Suppressor macrophage treated with lipopolysaccharide for 1 hour (primary cell): ENCODE results near the gene NUDC.
A peak's percentile ranks its signal among the peaks of the same experiment; 100 is the strongest.
"Not testable (repeated sequence)": the region's sequence is repeated elsewhere in the genome, so short reads cannot be mapped to it uniquely, and the experiment has no call there.

Experiments
- DNase-seq, 3 donors: peaks; one replicate each; pipeline ENCODE4 v3.0.0-alpha.2; 2020 to 2022

NUDC gene

GRCh38 chr1:26912147-26912490 is 9.4 kb upstream of the NUDC start:
- no peak for DNase-seq

GRCh38 chr1:26913389-26913753 is 8.2 kb upstream of the NUDC start:
- no peak for DNase-seq

- DNase-seq, result no peak
Observed at GRCh38 chr1:26913754-26914619, 7.6 kb upstream of the NUDC start, which contains the start of gene NR0B2. NR0B2 (minus strand) TSS chr1:26913975; CDS start chr1:26913940, 35 bp downstream.

GRCh38 chr1:26915204-26915842 is 6.2 kb upstream of the NUDC start:
- no peak for DNase-seq

GRCh38 chr1:26921126-26921539 is 410 bp upstream of the NUDC start:
- no peak for DNase-seq

GRCh38 chr1:26922431-26922729 is 837 bp downstream of the NUDC start:
- DNase-seq, result no peak

- DNase-seq, result no peak
Observed at GRCh38 chr1:26922901-26923300, 1.4 kb downstream of the NUDC start.

- peak in 2 of 3 donors; percentile 7 to 23 for DNase-seq
Observed at GRCh38 chr1:26923711-26924110, 2.2 kb downstream of the NUDC start.

- DNase-seq, result peak; percentile 64 to 82 (median 73)
Observed at GRCh38 chr1:26932531-26932930, 11.0 kb downstream of the NUDC start.

GRCh38 chr1:26936823-26937222 is 15.3 kb downstream of the NUDC start:
- DNase-seq, result no peak

- peak; percentile 44 to 57 (median 50) for DNase-seq
Observed at GRCh38 chr1:26938004-26938658, 16.6 kb downstream of the NUDC start.

GRCh38 chr1:26938659-26939025 is 17.1 kb downstream of the NUDC start:
- no peak for DNase-seq

- DNase-seq, result no peak
Observed at GRCh38 chr1:26941311-26941710, 19.8 kb downstream of the NUDC start.

- no peak for DNase-seq
Observed at GRCh38 chr1:26942656-26943055, 21.1 kb downstream of the NUDC start.

GRCh38 chr1:26945138-26945537 is 23.6 kb downstream of the NUDC start:
- no peak for DNase-seq

- no peak for DNase-seq
Observed at GRCh38 chr1:26945728-26946127, 24.2 kb downstream of the NUDC start.

- no peak for DNase-seq
Observed at GRCh38 chr1:26946270-26946669, 24.7 kb downstream of the NUDC start.

GRCh38 chr1:26948725-26949057 is 27.1 kb downstream of the NUDC start:
- not testable (repeated sequence) for DNase-seq

- DNase-seq, result no peak
Observed at GRCh38 chr1:26949266-26949925, 27.9 kb downstream of the NUDC start.

- DNase-seq, result no peak
Observed at GRCh38 chr1:26949926-26950319, 28.4 kb downstream of the NUDC start.

GRCh38 chr1:26950602-26951001 is 29.1 kb downstream of the NUDC start:
- no peak for DNase-seq

- DNase-seq, result no peak
Observed at GRCh38 chr1:26951216-26951615, 29.7 kb downstream of the NUDC start.

- no peak for DNase-seq
Observed at GRCh38 chr1:26951821-26952497, 30.4 kb downstream of the NUDC start.
